ENCODE data around the gene IMMP2L. TPM values are rescaled to one million over a fixed set of nuclear protein-coding genes. Genes with fewer than 3 reads are reported as not detected.

The IMMP2L gene
- total RNA-seq, 1 experiment from 2014 or later = 13.6 TPM

GRCh38 chr7:111047595-111047994 lies 514.7 kb downstream of the IMMP2L start:
- Mint-ChIP-seq H3K4me1 (peaks cover 46% of the 10 kb centered on the region), H3K27ac (no peak overlapping the region), H3K9me3 (peaks cover 6% of the 10 kb centered on the region), H3K27me3 (ENCODE audit: low read depth) (no peaks in the 10 kb centered on the region), H3K36me3 (peaks cover 2% of the 10 kb centered on the region; the same call in 1 of the 2 replicates), H3K4me3 (no peak overlapping the region)
- no peak for DNase-seq (ENCODE audit: low spot score)
- ChIA-PET POLR2A (no interaction called here), CTCF (no interaction called here)
- no peak for ATAC-seq
- no peak for TF ChIP-seq SMAD3 (CRISPR knock-in tag; IDR thresholded peaks at IDR 0.05; ENCODE audit: borderline replicate concordance)
- no peak for TF ChIP-seq ETV6 (CRISPR knock-in tag; IDR thresholded peaks at IDR 0.05)
- TF ChIP-seq MXD4 (CRISPR knock-in tag; IDR thresholded peaks at IDR 0.05; ENCODE audit: borderline replicate concordance) = no peak
- TF ChIP-seq ATF2 (CRISPR knock-in tag; IDR thresholded peaks at IDR 0.05; ENCODE audit: borderline replicate concordance, low read depth) = no peak
- no peak for TF ChIP-seq CBFB (CRISPR knock-in tag; IDR thresholded peaks at IDR 0.05; ENCODE audit: low read depth)
- no peak for TF ChIP-seq ZNF532 (CRISPR knock-in tag; IDR thresholded peaks at IDR 0.05; ENCODE audit: borderline replicate concordance)
- TF ChIP-seq TEAD4 (CRISPR knock-in tag; IDR thresholded peaks at IDR 0.05) = no peak
- TF ChIP-seq, protein P1, sequence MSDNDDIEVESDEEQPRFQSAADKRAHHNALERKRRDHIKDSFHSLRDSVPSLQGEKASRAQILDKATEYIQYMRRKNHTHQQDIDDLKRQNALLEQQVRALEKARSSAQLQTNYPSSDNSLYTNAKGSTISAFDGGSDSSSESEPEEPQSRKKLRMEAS (CRISPR knock-in tag; IDR thresholded peaks at IDR 0.05) = no peak
- no peak for TF ChIP-seq GABPB1 (CRISPR knock-in tag; IDR thresholded peaks at IDR 0.05)
- TF ChIP-seq NR1H2 (CRISPR knock-in tag; IDR thresholded peaks at IDR 0.05) = no peak
- no peak for TF ChIP-seq NFE2L1 (CRISPR knock-in tag; IDR thresholded peaks at IDR 0.05)
- no peak for TF ChIP-seq ZBTB43 (CRISPR knock-in tag; IDR thresholded peaks at IDR 0.05)
- TF ChIP-seq ZBTB21 (CRISPR knock-in tag; IDR thresholded peaks at IDR 0.05; ENCODE audit: borderline replicate concordance) = no peak
- TF ChIP-seq HMGXB4 (CRISPR knock-in tag; IDR thresholded peaks at IDR 0.05) = no peak
- TF ChIP-seq CREM (CRISPR knock-in tag; IDR thresholded peaks at IDR 0.05) = no peak
- no peak for TF ChIP-seq E2F5 (CRISPR knock-in tag; IDR thresholded peaks at IDR 0.05)
- TF ChIP-seq SMAD4 (CRISPR knock-in tag; IDR thresholded peaks at IDR 0.05) = no peak

Data from WTC11 (cell line).